Activated CD8-positive, alpha-beta memory T cell treated with anti-CD3 and anti-CD28 coated beads, Interleukin-2, amount 50 U/mL, for 24 hours (primary cell): Measurements from ENCODE around the gene ZC3H12D.

Experiments
- DNase-seq: peaks from one replicate; pipeline ENCODE4 v3.0.0-alpha.2; 2020; ENCODE audit errors: extremely low read depth

ZC3H12D gene

GRCh38 chr6:149443411-149444181 is 41.2 kb downstream of the ZC3H12D start:
- no peak for DNase-seq

- DNase-seq, result no peak
Observed at GRCh38 chr6:149441740-149442139, 43.1 kb downstream of the ZC3H12D start.

DNA sequence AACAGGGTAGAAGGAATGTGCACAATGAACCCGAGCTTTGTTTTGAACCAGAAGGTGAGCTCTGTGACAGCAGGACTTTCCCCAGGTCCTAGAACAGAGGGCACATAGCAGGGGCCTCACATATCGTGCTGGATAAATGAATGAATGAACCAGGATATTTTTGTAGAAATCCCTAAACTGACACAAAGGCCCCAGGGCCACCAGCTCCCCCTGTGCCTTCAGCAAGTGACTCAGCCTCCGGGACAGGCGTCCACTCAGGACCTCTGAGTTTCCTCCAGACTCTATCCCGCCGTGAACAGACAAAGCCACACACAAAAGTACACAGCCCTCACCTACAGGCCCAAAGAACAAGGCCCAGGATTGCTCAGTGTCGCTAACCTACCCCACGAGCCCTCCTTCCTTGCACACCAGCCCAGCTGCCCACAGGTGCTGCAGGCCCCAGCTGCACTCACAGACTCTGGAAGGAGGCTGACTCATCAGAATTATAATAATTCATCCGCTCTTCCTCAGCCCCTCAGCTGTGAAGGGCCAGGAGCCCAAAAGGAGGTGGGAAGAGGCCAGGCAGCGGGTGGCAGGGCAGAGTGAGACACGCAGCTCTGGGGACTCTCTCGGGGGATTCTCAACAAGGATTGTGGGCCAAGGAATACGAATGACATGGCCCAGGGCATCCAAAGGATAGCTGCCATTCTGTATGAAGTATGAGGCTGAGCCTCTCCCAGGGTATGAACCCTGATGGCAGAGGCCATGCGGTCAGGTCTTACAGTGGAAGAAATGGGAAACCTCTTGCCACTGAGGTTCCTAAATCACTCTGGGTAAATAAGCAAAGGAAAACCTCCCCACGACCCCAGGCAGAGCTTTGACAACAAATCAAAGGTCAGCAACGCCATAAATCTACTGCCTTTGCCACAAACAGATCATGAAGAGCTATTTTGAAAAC is 43.8 kb downstream of the ZC3H12D start:
- no peak for DNase-seq

DNA sequence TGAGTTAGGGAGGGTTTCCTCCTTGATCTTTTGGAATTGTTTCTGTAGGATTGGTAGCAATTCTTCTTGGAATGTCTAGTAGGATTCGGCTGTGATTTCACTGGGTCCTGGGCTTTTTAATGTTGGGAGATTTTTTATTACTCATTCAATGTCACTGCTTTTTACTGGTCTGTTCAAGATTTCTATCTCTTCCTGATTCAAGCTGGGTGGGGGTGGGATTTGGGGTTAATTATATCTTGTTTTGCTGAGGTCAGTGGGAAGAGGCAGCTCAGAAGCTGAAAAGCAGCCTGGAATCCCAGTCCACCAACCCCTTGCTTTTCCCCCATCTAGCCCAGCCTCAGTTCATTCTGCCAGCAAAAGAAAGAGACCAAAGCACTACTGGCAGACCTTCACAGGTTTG is 45.2 kb downstream of the ZC3H12D start:
- no peak for DNase-seq

DNA sequence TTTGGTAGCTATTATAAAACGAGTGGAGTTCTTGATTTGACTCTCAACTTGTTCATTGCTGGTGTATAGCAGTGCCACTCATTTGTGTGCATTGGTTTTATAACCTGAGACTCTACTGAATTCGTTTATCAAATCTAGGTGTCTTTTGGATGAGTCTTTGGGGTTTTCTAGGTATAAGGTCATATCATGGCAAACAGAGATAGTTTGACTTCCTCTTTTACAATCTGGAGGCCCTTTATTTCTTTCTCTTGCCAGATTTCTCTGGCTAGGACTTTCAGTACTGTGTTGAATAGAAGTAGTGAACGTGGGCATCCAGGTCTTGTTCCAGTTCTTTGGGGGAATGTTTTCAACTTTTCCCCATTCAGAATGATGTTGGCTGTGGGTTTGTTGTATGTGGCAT is 46.0 kb downstream of the ZC3H12D start:
- DNase-seq, result no peak

DNA sequence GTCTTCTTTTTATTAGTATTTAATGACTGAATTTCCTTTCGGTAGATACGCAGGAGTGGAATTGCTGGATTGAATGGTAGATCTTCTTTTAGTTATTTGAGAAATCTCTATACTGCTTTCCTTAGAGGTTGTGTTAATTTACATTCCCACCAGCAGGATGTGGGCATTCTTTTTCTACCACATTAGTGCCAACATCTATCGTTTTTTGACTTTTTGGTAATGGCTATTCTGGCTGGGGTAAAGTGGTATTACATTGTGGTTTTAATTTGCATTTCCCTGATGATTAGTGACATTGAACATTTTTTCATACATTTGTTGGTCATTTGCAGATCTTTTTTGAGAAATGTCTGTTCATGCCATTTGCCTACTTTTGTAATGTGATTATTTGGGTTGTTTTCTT is 47.6 kb downstream of the ZC3H12D start:
- DNase-seq, result no peak

DNA sequence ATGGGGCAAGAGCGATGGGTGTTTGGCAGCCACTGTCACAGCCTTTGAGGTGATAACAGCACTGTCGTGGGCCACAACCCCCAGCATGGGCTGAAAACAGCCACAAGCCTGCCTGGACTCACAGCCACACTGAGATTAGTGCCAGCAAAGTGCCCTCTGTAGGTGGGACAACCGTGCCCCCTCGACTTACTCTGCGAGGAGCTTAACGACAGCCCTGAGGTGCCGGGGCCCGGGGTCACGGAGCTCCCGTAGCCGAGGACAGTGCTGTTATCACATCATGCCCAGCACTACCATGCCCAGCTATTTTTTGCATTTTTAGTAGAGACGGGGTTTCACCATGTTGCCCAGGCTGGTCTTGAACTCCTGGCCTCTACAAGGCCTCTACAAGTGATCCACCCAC is 48.2 kb downstream of the ZC3H12D start:
- no peak for DNase-seq

- DNase-seq, result no peak
Observed at GRCh38 chr6:149435919-149436586, 48.8 kb downstream of the ZC3H12D start.

DNA sequence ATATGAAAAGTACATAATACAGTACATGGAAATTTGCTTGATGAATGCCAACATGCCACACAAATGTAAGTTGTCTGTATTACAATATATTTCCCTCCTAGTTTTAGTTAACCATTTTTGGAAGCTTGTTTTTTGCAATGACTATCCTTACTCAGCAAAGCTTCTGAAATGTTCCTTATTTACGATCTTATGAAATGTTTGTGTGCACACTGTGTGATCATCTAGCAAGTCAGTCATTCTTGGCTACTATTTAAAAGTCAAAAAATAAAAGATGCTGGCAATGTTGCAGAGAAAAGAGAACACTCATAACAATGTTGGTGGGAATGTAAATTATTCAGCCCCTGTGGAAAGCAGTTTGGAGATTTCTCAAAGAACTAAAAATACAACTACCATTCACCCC is 50.9 kb downstream of the ZC3H12D start:
- no peak for DNase-seq

GRCh38 chr6:149433405-149433804 is 51.4 kb downstream of the ZC3H12D start:
- DNase-seq, result no peak

DNA sequence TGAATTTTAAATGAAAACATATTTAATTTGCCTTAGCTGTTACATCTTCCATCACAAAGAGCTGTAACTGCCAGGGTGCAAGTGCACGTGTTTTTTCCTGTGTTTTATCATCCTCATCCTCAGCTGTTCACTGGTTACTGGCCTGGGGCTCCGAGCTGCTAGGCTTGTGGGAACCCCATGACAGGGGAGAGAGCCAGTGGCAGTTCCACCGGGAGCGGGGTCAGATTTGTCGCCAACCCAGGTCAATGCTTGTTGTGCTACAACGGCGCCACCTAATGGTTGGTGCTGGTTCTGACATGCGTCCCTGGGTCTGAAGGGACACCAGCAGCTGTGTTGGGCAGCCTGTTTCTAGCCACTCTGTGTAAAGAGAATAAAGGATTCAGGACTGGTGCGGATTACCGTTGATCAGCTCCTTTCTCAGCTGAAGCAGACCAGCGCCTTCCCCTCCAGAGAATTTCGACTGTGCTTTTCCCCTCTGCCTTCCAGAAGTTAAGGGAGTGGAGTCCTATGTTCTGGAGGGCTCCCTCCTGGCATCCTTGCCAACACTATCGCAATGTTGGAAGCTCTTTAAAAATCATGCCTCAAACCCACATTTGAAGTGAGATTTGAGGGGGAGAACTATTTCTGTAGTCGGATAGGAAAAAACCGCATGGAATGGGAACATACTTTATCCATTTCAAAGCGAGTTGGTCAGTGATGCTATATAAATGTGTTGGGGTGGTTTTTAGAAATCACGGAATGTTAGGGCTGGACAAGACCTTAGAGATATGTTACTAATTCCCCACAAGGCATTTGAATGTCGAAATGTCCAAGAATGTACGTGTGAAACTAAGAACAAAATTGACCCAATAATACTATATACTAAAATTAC is 52.7 kb downstream of the ZC3H12D start:
- peak; percentile 85 for DNase-seq

- no peak for DNase-seq
Observed at GRCh38 chr6:149429427-149430360, 55.1 kb downstream of the ZC3H12D start.

DNA sequence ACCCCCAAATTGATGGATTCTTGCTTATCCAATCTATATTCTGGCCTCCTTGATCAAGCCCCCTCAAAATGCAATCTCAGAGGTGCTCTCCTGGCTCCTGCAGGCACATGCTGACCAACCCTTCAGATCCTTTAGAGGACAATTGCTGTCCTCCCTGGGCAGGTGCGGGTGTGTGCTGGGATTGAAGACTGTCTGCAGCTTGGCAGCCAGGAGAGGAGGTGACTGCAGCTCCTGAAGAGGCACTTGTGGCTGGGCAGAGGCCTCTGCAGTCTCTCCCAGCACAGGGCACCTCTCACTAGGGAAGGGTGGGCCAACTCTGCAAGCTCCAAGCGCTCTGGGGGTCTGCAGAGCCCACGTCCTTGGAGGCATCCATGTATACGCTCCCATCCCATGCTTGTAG is 56.2 kb downstream of the ZC3H12D start:
- no peak for DNase-seq

- no peak for DNase-seq
Observed at GRCh38 chr6:149425754-149426153, 59.1 kb downstream of the ZC3H12D start.

- DNase-seq, result no peak
Observed at GRCh38 chr6:149425224-149425623, 59.6 kb downstream of the ZC3H12D start.

- DNase-seq, result no peak
Observed at GRCh38 chr6:149423964-149424440, 60.8 kb downstream of the ZC3H12D start.

DNA sequence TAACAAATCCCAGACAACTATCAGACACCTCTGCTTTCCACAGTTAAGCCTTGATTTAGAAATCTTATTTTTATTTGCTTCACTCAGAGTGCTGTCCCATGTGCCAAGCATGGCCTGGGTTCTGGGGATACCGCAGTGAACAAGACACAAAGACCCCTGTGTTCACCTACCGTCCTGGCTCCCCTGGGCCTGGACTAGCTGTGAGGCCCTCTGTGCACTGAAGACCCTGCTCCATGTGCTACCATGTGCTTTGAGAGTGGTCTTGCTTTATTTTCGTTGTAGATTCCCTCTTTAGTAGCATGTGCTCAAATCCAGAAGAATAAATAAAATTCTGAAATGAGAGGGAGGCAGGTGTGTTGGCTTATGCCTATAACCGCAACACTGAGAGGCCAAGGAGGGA is 62.2 kb downstream of the ZC3H12D start:
- DNase-seq, result no peak

DNA sequence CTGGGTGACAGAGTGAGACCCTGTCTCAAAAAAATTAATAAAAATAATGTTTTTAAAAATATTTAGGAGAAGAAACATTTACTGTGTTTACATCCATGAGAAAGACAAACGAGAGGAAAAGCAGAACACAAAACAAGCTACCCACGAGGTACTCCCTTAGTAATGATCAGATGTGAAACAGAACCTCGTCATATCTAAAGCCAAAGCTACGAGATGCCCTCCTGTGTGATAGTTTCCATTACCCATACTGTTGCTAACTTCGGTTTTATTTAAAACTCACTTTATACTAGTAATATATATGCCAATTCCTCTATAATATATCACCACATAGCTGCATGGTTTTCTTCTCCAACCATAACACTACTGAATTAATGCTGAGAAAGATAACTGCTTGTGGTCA is 63.7 kb downstream of the ZC3H12D start:
- no peak for DNase-seq

DNA sequence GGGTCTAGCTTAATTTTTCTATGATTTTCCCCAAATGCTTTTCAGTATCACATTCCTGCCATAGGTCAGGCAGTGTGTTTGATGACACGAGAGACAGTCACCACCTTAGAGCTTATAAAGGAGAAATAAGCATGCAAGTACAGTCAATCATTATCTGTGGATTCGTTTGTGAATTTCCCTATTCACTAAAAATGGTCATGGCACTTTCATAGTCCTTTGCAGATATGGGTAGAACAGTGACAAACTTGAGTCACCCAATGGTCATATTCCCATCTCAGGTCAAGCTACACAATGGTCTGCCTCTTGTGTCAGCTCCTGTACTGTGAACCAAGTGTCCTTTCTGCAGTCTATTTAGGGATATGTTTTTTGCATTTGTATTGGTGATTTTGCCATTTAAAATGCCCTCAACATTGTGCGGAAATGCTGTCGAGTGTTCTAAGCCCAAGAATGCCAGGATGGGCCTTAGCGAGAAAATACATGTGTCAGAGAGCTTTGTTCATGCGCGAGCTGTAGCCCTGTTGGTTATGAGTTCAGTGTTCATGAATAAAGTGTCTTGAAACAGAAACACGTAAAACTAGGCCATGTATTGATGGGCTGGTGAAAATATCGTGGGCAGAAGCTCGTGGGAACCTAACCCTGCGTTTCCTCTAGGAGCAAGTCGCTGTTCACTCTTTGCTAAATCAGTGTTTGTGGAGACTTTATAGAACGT is 65.0 kb downstream of the ZC3H12D start:
- no peak for DNase-seq

DNA sequence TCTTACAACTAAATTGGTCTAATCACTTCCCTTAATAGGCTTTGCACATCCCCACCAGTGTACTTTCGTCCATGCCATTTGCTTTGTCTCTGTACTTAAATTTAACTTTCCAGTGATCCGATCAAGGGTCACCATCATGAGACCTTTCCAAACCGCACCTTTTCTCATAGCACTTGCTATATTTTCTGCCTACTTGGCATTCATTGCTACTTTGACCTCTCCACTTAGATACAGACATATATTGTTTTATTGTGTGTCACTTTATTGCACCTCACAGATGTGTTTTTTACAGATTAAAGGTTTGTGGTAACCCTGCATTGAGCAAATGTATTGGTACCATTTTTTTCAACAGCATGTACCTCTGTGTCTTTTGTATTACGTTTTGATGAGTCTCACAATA is 70.0 kb downstream of the ZC3H12D start:
- no peak for DNase-seq
